IPS-NIHi11 (cell line): ENCODE data around the gene C16orf87.

Experiments
- DNase-seq: peaks from one replicate; pipeline ENCODE4 v3.0.0; 2012; ENCODE audit warnings: mixed read lengths, low spot score

The C16orf87 gene

DNA sequence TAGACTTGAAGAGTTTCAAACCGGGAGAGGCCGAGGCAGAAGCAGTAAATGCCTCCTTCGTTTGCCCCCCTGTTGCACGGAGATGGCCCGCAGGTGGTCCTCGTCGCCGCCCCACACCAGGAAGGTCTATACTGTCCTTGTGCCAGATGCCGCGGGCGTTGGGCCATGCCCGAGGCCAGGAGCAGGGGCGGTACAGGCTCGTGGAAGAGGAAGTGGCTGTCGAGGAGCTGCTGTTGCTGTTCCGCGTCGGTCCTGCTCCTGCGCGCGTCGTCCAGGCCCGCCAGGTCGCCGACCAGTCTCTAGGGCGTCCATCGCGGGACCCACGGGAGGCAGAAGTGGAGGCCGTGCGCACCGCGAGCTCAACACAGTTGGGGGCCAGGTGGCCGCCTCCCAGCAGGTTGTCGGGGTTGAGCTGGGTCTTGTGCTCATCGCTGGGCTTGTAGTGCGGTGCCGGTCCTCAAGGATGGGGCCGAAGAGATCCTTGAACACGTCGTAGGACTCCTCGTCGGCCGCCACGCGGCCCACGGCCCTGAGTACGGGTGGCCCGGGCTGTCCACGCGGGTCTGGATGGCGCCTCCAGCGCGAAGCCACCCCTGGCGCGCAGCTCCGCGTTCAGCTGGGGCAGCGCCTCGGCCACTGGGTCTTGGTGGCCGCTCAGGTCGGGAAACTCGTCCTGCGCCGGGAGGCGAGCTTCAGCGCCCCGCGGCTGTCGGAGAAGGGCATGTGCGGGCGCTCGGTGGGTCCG is 13.1 kb upstream of the C16orf87 start:
- no peak for DNase-seq

DNA sequence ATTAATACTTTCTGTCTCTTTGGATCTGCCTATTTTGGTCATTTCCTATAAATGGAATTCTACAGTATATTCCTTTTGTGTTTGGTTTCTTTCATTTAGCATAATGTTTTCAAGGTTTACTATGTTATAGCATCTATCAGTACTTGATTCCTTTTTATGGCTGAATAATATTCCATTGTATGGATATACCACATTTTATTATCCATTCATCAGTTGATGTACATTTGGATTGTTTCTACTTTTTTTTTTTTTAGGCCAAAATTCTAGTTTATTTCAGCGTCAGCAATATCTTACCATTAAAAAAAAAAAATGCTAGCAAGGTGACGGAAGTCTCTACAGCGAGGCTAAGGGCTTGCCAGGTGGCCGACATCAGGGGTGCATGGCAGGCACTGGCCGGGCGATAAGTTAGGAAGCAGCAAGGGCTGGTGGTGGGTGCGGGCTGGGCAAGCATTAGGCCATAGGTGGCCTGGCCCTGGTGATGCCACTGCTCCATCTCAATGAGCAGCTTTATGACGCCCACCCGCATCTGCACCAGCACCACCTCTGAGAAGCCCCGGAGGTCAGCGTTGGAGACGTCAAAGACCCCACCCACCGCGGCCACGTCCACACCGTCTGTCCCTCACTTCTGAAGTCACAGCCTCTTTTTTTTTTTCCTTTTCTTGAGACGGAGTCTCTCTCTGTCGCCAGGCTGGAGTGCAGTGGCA is 11.4 kb upstream of the C16orf87 start:
- DNase-seq = no peak

DNA sequence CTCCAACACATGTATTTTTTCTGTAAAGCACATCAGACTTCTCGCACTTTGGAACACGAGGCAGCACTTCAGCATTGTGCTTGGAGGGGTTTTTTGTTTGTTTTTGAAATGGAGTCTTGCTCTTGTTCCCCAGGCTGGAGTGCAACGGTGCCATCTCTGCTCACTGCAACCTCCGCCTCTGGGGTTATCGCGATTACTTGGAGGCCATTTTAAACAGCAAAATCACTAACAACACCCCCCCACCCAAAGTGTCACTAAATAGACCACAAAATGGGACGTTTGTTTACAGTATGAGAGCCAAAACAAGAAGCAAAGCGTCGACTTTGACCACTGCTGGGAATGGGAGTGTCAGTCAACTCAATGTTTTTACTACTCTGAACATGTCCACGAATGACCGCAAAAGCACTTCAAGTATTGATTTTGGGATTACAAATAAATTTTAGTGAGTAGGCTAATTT is 9.0 kb upstream of the C16orf87 start:
- DNase-seq = no peak

DNA sequence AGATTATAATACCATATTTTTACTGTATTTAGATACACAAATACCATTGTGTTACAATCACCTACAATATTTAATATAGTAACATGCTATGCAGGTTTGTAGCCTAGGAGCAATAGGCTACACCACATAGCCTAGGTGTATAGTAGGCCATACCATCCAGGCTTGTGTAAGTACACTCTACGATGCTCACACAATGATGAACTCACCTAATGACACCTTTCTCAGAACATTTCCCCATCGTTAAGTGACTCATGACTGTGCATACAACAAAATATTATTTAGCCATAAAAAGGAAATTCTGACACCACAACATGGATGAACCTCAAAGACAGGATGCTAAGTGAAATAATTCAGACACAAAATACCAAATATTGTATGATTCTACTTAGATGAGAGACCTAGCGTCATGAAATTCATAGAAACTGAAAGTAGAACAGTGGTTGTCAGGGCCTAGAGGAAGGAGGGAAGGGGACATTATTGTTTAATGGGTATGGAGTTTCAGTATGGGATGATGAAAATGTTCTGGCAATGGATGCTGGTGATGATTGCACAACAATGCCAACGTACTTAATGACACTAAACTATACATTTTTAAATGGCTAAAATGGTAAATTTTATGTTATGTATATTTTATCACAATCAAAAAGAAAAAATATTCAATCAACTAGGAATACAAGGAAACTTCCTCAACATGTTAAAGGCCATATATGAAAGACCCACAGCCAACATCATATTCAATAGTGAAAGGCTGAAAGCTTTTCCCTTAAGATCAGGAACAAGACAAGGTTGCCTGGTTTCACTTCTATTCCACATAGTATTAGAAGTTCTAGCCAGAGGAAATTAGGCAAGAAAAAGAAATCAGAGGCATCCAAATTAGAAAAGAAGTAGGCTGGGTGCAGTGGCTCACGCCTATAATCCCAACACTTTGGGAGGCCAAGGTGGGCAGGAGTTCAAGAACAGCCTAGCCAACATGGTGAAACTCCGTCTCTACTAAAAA is 5.9 kb upstream of the C16orf87 start:
- DNase-seq = no peak

DNA sequence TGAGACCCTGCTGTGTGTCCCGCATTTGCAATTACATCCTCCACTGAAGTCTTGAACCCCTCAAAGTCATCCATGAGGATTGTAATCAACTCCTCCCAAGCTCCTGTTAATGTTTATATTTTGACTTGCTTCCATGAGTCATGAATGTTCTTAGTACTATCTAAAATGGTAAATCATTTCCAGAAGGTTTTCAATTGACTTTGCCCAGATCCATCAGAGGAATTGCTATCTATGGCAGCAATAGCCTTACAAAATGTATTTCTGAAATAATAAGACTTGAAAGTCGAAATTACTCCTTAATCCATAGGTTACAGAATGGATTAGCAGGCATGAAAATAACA is 2.5 kb upstream of the C16orf87 start:
- no peak for DNase-seq

DNA sequence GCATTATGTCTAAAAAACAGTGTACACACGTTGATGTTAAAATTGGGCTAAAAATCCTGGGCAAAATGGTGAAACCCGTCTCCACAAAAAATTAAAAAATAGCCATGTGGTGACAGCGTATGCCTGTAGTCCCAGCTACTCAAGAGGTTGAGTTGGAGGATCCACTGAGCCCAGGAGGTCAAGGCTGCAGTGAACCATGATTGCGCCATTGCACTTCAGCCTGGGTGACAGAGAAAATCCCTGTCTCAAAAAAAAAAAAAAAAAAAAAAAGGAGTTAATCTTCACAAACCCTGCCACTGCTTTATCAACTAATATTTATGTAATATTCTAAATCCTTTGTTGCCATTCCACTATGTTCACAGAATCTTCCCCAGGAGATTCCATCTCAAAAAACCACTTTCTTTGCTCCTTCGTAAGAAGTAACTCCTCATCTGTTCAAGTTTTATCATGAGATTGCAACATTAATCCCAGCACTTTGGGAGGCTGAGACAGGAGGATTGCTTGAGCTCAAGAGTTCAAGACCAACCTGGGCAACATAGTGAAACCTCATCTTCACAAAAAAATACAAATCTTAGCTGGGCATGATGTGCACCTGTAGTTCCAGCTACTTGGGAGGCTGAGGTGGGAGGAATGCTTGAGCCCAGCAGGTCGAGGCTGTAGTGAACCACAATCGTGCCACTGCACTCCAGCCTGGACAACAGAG is 1.9 kb upstream of the C16orf87 start:
- no peak for DNase-seq

DNA sequence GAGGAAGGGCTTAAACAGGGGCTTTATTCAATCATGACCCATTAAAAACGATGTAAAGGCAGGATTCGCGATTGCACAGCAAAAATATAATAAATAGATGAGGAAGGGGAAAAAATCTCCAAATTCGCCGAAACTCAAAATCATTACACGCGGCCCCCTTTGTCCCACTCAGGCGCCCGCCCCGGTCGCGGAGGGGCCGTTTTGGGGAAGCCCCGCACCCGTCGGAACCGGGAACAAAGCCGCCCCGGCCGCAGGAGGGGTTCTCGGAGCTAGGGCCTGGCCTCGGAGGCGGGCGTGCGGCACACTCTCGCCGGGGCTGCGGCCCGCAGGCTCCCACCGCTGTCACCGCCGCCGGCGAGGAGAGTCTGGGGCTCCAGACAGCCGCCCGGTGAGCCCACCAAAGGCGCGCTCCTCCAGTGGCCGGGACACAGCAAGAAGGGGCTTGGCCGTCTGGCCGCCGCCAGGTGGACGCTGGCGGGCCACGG is 521 bp downstream of the C16orf87 start:
- DNase-seq = no peak

DNA sequence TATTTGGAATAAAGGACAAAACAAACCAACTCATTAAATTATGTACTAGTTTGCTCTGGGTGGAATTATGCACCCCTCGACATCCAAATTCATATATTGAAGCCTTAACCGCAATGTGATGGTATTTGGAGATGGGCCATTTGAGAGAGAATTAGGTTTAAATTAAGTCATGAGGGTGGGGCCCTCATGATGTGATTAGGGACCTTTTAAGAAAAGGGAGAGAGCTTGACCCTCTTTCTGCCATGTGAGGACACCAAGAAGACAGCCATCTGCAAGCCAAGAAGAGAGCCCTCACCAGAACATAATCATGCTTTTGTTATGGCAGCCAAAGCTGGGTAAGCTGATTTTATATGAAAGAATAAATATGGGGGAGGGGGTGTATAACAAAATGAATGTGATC is 2.0 kb downstream of the C16orf87 start:
- no peak for DNase-seq

DNA sequence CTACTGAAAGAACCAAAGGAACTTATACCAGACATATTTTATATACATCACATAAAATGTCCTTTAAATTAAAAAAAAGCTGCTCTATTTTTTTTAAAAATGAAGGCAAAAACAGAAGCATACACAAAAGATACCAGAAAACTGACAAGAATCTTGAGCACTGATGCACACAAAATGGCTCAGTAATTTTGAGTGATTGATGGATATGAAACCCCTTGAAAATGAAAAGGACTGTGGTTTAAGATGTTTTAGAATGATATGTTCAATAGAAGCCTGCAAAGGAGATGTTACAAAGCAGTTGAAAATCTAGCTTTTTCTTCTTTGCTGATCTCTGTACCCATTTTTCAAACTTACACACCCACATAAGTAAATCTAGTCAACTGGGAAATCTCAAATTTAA is 2.7 kb downstream of the C16orf87 start:
- no peak for DNase-seq

DNA sequence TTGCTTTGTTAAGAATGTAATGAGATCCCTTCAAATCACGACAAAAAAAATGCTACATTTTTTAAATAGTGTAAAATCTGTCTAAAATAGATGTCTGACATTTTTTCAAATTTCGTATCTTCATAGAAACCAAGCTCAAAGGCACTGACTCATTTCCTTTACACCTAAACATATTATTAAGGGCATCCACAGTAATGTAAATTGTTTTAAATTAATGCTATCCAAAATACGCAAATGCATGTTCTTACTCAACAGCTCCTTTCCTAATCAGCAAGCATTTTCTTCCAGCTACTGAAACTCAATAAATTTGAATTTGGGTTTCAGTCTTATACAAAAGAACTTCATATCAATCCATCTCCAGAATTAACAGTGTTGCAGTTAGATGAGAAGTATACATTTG is 4.3 kb downstream of the C16orf87 start:
- no peak for DNase-seq

DNA sequence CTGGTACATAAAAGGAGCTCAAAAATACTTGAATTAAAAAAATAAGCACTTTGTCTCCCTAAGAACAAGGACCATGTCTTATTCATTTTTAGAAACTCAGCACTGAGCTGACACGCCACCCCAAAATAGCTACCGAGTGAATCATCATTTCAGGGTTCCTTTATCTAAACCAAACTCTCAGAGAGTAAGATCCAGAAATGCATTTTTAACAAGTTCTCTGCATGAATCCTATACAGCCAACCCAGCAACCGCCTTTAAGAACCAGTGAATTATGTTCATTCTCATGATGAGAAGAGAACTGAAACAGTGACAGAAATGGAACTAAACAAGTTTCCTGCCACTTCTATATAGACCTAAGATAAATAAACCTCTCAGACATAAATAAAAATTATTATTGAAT is 8.7 kb downstream of the C16orf87 start:
- DNase-seq = no peak

DNA sequence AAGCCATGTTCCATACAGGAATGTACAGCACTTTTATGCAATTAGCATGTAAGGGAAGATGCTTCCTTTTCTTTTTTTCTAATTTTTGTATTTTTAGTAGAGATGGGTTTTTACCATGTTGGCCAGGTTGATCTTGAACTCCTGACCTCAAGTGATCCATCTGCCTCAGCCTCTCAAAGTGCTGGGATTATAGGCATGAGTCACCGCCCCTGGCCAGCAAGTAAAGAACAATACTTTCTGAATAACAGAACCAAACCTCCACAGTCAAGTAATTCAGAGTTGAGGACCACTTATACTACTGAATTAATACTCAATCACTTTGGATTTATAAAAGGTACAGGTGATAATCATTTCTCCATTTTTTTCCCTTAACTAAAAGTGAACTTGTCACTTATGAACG is 13.0 kb downstream of the C16orf87 start:
- DNase-seq = no peak

DNA sequence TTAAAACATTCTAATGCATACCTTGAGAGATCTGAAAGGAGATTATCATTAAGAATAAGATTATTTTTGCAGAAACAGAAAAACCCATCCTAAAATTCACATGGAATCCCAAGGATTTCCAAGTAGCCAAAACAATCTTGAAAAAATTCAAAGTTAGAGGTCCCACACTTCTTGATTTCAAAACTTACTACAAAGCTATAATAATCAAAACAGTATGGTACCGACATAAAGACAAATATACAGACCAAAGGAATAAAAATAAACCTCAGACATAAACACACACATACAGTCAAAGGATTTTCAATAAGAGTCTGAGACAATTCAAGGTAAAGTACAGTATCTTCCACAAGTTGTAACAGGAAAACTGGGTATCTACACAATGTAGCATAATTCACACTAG is 16.2 kb downstream of the C16orf87 start:
- no peak for DNase-seq

DNA sequence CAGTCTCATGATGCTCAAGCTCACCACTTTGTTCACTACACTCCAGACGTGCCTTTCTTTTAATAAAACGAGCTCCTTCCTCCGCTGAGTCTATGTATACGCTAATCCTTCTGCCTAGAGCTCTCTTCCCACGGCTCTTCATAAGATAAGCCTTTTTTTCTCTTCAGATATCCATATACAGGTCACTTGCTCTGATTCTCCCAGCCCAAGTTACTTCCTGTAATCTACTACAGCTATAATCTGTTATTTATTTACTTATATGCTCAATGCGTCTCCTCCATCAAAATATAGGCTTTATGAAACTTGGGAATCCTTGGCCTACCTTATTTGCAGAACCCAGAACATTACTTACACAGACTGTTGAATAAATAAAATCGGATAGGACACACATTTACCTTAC is 17.4 kb downstream of the C16orf87 start:
- no peak for DNase-seq

DNA sequence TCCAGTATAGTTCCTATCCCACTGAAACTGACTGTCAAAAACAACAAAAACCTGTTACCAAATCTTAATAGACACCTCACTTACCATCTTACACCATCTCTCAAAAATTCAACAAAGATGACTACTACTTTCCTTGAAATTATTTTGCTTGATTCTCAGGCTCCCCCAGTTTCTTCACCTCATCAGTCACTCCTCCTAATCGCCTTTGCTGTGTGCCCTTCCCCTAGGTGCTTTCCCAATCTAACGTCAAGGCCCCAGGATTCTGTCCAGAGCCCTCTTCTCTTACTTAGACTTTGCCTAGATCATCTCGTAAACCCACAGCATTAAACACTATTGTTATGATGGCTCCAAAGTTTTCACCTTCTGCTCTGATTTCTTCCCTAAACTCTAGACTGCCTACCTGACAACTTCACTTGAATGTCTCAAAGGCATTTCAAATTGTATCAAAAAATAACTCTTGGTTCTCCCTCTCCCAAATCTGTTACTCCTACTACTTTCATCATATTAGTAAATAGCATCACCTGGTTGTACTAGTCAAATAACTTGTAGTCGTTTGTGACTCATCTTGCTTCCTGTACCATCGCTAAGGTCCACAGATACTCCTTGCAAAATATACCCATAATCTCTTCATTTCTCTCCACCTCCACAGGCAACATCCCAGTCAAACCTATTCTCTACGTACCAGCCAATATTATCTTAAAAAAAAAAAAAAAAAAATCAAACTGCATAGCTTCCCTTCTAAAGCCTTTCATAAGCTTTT is 18.0 kb downstream of the C16orf87 start:
- DNase-seq = no peak

DNA sequence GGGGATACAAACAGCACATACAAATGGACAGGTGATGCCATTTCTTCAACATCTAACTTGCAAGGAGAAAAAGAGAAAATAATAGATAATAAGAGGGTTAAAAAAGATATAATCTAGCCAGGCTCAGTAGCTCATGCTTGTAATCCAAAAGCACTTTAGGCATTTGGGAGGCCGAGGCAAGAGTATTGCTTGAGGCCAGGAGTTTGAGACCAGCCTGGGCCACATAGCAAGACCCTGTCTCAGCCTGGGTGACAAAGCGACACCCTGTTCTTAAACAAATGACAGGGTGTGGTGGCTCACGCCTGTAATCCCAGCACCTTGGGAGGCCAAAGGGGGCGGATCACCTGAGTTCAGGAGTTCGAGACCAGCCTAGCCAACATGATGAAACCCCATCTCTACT is 19.3 kb downstream of the C16orf87 start:
- no peak for DNase-seq

DNA sequence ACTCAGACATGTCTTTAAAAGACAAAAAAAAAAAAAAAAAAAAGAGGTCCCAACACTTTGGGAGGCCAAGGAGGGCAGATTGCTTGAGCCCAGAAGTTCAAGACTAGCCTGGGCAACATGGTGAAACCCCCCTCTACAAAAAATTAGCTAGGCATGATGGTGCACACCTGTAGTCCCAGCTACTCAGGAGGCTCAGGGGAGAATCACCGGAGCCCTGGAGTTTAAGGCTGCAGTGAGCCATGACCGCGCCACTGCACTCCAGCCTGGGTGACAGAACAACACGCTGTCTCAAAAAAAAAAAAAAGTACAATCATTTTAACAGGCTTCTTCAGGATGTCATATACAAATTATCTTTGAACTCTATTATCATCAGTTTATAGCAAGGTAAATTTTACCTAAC is 22.0 kb downstream of the C16orf87 start:
- DNase-seq = no peak

DNA sequence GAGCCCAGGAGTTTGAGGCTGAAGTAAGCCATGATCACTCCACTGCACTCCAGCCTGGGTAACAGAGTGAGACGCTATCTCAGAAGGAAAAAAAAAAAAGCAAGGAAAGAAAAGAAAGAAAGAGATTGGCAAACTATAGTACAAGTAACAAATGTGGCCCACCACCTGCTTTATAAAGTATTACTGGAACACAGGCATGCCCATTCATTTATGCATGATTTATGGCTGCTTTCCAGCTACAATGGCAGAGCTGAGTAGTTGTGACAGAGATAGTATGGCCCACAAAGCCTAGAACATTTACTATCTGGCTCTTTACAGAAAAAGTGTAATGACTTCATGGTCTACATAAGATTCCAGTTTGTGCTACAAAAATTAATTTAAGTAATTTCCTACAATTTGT is 23.6 kb downstream of the C16orf87 start:
- DNase-seq = no peak

DNA sequence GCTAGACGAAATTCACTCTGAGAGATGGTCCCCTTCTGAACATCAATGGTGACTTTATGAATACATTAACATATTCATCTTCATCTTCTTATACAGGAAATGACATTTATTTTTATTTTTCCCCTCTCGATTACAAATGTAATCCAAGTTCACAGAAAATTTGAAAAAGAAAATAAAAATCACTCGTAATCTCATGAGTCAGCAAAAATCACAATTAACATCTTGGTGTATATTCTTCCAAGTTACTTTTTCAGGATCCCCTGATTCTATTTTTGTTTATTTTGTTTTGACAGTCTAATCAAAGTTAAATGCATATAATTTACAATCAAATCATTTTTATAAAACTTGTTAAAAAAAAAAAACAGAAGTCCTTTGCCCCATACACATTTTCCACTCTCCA is 27.6 kb downstream of the C16orf87 start:
- DNase-seq = no peak

DNA sequence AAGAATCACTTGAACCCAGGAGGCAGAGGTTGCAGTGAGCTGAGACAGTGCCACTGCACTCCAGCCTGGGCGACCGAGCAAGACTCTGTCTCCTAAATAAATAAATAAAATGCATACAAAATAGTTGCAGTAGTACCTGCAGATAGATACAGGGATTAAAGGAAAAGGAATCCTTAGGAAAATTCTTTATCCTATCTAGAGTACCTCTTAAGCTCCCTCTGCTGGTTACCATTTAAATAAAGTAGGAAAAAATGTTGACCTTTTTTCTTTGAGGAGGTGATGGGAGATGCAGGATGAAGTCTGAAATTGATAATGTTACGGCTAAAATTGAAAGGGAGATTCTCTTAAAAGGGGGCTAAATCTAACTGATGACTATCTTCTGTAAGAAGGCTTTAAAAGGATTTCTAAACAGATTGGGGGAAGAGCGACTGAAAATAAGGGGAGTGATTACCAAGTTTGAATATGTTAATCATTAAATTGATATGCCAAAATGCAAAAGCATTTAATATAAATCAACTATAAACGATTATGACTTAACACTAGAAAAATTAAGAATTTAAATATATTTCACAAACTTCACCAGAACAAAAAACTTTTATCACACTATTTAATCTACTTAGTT is 29.4 kb downstream of the C16orf87 start:
- DNase-seq = peak; percentile 22

DNA sequence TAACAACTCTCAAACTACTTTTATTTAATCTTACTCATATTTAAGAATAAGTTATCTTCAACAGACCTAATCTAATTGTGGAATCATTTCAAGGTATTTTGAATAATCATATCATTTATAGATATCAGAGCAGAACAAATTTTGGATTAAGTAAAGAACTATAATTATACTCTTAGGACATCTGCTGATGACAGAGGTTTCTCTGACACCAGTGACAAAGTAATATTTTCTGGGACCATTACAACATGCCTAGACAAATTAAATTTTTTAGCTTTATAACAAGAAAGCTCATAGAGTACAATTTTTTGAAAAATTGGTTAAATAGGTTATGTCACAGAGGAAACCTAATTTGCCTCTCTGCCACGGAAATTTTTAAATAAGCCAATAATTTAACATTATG is 30.5 kb downstream of the C16orf87 start:
- DNase-seq = no peak
